AG04450 (cell line): ENCODE results near the gene CIBAR2. TPM values are rescaled to one million over a fixed set of nuclear protein-coding genes. Genes with fewer than 3 reads are reported as not detected.

Experiments
- CTCF ChIA-PET: fragments of 300-600, 350-600 bp; formaldehyde crosslinking; extraction: SDS; loops from one replicate; lab custom pipeline; 2022; ENCODE audit warnings: antibody characterized with exemption, inconsistent platforms; lab: Charles Lee
- POLR2A ChIA-PET: fragments of 350-600 bp; formaldehyde crosslinking; extraction: SDS; loops from one replicate; lab custom pipeline; 2021; ENCODE audit warnings: antibody characterized with exemption, inconsistent platforms; lab: Yijun Ruan, JAX
- DNase-seq: peaks from one replicate; pipeline ENCODE4 v3.0.0-alpha.2; 2011; ENCODE audit warnings: low read depth, low spot score
- H3K27ac ChIP-seq: one replicate; pipeline ENCODE4 v1.5.1; 2012; ENCODE audit warnings: low read depth, low read length, control low read depth
- H3K27me3 ChIP-seq: one replicate; pipeline ENCODE4 v1.6.0; 2012; ENCODE audit warnings: low read length; ENCODE audit not compliant: control insufficient read depth, insufficient read depth
- H3K4me3 ChIP-seq: 2 replicates; pipeline ENCODE4 v1.5.1; 2011; ENCODE audit warnings: mild to moderate bottlenecking, low read depth, low read length, control low read depth
- H3K9me3 ChIP-seq: 2 replicates; pipeline ENCODE4 v1.5.1; 2012; ENCODE audit warnings: low read length; ENCODE audit not compliant: control insufficient read depth, insufficient read depth
- CTCF ChIP-seq: IDR thresholded peaks from 2 replicates; pipeline ENCODE4 v1.5.1; 2011; ENCODE audit warnings: low read depth, low read length, control low read depth, inconsistent platforms
- polyA plus RNA-seq: library from polyadenylated mRNA; depleted of rRNA; stranded (reverse); fragments of >200 nt; gene quantifications from 2 replicates; pipeline ENCODE4 v1.2.3, GENCODE V29; 2011

Gene CIBAR2
- polyA plus RNA-seq, 1 experiment, result 0.41 TPM

GRCh38 chr16:85137323-85138072, 25.2 kb upstream of the CIBAR2 start:
- CTCF ChIA-PET, result no interaction called here
- Histone ChIP-seq H3K27me3 (no peaks in the 10 kb centered on the region), H3K9me3 (peaks cover 5% of the 10 kb centered on the region; the same call in 1 of the 2 replicates), H3K4me3 (peak overlapping the region; percentile 15; the same call in 1 of the 2 replicates), H3K27ac (no peak overlapping the region)
- DNase-seq, result peak; percentile 78
- POLR2A ChIA-PET, result interaction anchor here (0.6 to 1.0 kb wide), 7 partner anchors 8 to 98 kb away, joined by 3 to 9 read pairs (median 5); no protein-coding TSS in a partner anchor
- no peak for TF ChIP-seq CTCF

GRCh38 chr16:85136702-85137322, 24.5 kb upstream of the CIBAR2 start:
- no peaks in the 10 kb centered on the region for H3K27me3 ChIP-seq
- POLR2A ChIA-PET, result interaction anchor here (0.7 to 1.0 kb wide), 4 partner anchors 9 to 99 kb away, joined by 3 to 9 read pairs (median 6); no protein-coding TSS in a partner anchor
- TF ChIP-seq CTCF, result no peak
- CTCF ChIA-PET, result no interaction called here
- H3K4me3 ChIP-seq, result no peak overlapping the region
- no peak overlapping the region for H3K27ac ChIP-seq
- peaks cover 5% of the 10 kb centered on the region; the same call in 1 of the 2 replicates for H3K9me3 ChIP-seq
- no peak for DNase-seq

GRCh38 chr16:85136213-85136701, 24.0 kb upstream of the CIBAR2 start:
- no peak for DNase-seq
- H3K9me3 ChIP-seq, result peaks cover 5% of the 10 kb centered on the region; the same call in 1 of the 2 replicates
- POLR2A ChIA-PET, result no interaction called here
- H3K27ac ChIP-seq, result no peak overlapping the region
- CTCF ChIA-PET, result no interaction called here
- TF ChIP-seq CTCF, result no peak
- H3K4me3 ChIP-seq, result no peak overlapping the region
- H3K27me3 ChIP-seq, result no peaks in the 10 kb centered on the region

- no peak for DNase-seq
- POLR2A ChIA-PET, result no interaction called here
- TF ChIP-seq CTCF, result no peak
Measured at GRCh38 chr16:85134789-85135142, 22.5 kb upstream of the CIBAR2 start.

More at GRCh38 chr16:85134789-85135142, 22.5 kb upstream of the CIBAR2 start:
- no peaks in the 10 kb centered on the region for H3K27me3 ChIP-seq
- no peak overlapping the region for H3K27ac ChIP-seq
- no peak overlapping the region for H3K4me3 ChIP-seq
- CTCF ChIA-PET, result interaction anchor here (1.4 kb wide), 1 partner anchor 119 kb away, joined by 3 read pairs; no protein-coding TSS in a partner anchor
- peaks cover 5% of the 10 kb centered on the region; the same call in 1 of the 2 replicates for H3K9me3 ChIP-seq
